Measurements from ENCODE around the gene CLK1.
"Not testable (repeated sequence)": the region's sequence is repeated elsewhere in the genome, so short reads cannot be mapped to it uniquely, and the experiment has no call there.

Gene CLK1

GRCh38 chr2:200899482-200899881, 35.0 kb upstream of the CLK1 start:
- POLR2A ChIA-PET = no interaction called here

DNA sequence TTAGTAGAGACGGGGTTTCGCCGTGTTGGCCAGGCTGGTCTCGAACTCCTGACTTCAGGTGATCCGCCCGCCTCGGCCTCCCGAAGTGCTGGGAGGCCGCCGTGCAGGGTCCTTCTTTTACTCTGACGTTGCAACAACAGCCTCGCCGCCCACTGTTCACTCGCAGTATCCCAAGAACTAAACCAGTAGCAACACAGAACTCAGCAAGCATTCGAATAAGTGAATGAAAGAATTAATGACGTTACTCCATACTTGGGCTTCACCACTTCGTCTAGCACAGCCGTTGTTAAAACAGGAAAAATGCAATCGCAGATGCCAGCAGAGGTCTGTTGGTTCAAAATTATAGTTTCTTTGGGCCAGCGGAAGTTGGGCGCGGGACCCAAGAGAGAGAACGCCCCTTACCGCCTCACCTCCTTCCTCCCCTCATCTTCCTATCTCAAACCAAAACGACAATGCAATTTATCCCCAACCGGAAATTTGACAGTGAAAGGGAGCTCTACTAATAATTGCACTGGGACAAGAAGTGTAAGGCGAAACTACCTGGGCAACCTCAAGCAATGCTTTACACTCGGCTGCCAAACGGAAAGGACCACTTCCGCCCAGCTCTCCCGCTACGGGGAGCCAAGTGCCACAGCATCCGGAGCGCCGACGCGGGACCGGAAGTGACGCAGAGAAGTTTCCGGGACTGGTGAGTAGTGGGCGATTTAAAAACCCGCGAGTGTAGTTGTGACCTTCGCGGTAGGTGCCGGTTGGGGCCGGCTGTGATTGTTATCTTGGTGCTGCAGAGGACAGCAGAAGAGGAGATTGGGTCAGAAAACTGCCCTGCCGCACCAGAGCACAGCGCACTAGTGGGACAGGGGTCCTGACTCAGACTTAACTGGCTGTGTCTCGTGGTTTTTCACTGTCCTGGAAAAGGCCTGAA, 24.5 kb upstream of the CLK1 start, which contains the start of the genes NIF3L1 and PPIL3:
TSS of gene NIF3L1 (plus strand) at position 668 of the 922 bp plus-strand sequence. CDS start 2,573 bp downstream, outside the sequence.
TSS of gene PPIL3 (minus strand) at position 374 of the 922 bp plus-strand sequence. CDS start 1,462 bp downstream, outside the sequence.
- peak; percentile 3 for TF ChIP-seq CTCF (IDR thresholded peaks at IDR 0.05; ENCODE audit: insufficient read depth, low read length, missing control alignments)
- H3K4me3 ChIP-seq (ENCODE audit: low read depth, low read length) = peak within 1 kb of the TSS; percentile 72
- CTCF ChIA-PET = interaction anchor here (0.6 to 3.5 kb wide), 9 partner anchors 9 to 289 kb away, joined by 3 to 13 read pairs (median 4); no protein-coding TSS in a partner anchor
- DNase-seq (ENCODE audit: low read depth, low spot score) = peak; percentile 77
- POLR2A ChIA-PET = interaction anchor here (0.9 to 1.7 kb wide), 8 partner anchors 20 to 294 kb away, joined by 3 to 19 read pairs (median 3); partner anchors contain the start of genes CASP10, CLK1 and ORC2

More at GRCh38 chr2:200899482-200899881, 35.0 kb upstream of the CLK1 start:
- no peak for TF ChIP-seq CTCF (IDR thresholded peaks at IDR 0.05; ENCODE audit: insufficient read depth, low read length, missing control alignments)
- DNase-seq (ENCODE audit: low read depth, low spot score) = no peak
- CTCF ChIA-PET = interaction anchor here (1.2 to 4.1 kb wide), 4 partner anchors 169 to 333 kb away, joined by 4 to 21 read pairs (median 6); no protein-coding TSS in a partner anchor
- no peak overlapping the region for H3K4me3 ChIP-seq (ENCODE audit: low read depth, low read length)

DNA sequence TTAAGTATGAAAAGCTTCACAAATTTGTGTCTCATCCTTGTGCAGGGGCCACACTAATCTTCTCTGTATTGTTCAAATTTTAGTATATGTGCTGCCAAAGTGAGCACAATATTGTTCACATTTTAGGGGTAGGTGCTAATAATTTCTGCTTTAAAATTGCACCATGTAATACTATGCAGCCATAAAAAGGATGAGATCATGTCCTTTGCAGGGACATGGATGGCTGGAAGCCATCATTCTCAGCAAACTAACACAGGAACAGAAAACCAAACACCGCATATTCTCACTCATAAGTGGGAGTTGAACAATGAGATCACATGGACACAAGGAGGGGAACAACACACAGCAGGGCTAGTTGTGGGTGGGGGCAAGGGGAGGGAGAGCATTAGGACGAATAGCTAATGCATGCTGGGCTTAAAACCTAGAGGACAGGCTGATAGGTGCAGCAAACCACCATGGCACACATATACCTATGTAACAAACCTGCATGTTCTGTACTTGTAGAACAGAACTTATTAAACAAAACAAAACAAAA, 17.3 kb upstream of the CLK1 start:
- H3K4me3 ChIP-seq (ENCODE audit: low read depth, low read length); DNase-seq (ENCODE audit: low read depth, low spot score); POLR2A ChIA-PET; CTCF ChIA-PET: not testable (repeated sequence)

DNA sequence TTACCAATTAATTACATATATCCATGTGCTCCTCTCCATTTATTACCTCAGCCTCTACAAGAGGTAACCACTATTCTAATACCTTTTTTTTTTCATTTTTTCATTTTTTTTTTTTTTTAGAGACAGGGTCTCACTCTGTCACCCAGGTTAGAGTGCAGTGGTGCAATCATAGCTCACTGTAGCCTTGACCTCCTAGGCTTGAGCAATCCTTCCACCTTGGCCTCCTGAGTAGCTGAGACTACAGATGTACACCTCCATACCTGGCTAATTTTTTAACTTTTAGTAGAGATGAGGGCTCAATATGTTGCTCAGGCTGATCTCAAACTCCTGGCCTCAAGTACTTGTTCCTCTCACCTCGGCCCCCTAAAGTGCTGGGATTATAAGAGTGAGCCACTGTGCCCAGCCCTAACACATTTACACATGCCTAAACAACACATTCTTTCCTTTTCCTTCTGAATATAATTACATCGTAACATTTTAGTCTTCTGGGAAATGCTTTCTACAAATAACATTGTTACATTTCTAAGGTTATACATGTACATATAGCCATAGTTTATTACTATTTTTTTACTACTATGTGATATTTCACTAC, 13.9 kb upstream of the CLK1 start:
- POLR2A ChIA-PET = no interaction called here
- TF ChIP-seq CTCF (IDR thresholded peaks at IDR 0.05; ENCODE audit: insufficient read depth, low read length, missing control alignments) = no peak
- no peak overlapping the region for H3K4me3 ChIP-seq (ENCODE audit: low read depth, low read length)
- no peak for DNase-seq (ENCODE audit: low read depth, low spot score)
- CTCF ChIA-PET = no interaction called here

- H3K4me3 ChIP-seq (ENCODE audit: low read depth, low read length) = no peak overlapping the region
- ChIA-PET POLR2A (no interaction called here), CTCF (no interaction called here)
- no peak for TF ChIP-seq CTCF (IDR thresholded peaks at IDR 0.05; ENCODE audit: insufficient read depth, low read length, missing control alignments)
- no peak for DNase-seq (ENCODE audit: low read depth, low spot score)
Measured at GRCh38 chr2:200877443-200877842, 13.0 kb upstream of the CLK1 start.

- ChIA-PET CTCF (interaction anchor here (2.4 kb wide), 1 partner anchor 160 kb away, joined by 6 read pairs; no protein-coding TSS in a partner anchor), POLR2A (no interaction called here)
- TF ChIP-seq CTCF (IDR thresholded peaks at IDR 0.05; ENCODE audit: insufficient read depth, low read length, missing control alignments) = no peak
Measured at GRCh38 chr2:200873560-200873959, 9.1 kb upstream of the CLK1 start.

More at GRCh38 chr2:200873560-200873959, 9.1 kb upstream of the CLK1 start:
- no peak for DNase-seq (ENCODE audit: low read depth, low spot score)
- no peak overlapping the region for H3K4me3 ChIP-seq (ENCODE audit: low read depth, low read length)

Measured in AG04449 (cell line).